Germinal center (tissue), 1 donor: ENCODE results near the gene STK11.

Experiments used
- DNase-seq: peaks from one replicate; pipeline ENCODE4 v3.0.0; 2012; ENCODE audit warnings: mixed read lengths, low spot score

STK11 gene

GRCh38 chr19:1274081-1274851 lies 68.7 kb downstream of the STK11 start:
- DNase-seq, result no peak

DNA sequence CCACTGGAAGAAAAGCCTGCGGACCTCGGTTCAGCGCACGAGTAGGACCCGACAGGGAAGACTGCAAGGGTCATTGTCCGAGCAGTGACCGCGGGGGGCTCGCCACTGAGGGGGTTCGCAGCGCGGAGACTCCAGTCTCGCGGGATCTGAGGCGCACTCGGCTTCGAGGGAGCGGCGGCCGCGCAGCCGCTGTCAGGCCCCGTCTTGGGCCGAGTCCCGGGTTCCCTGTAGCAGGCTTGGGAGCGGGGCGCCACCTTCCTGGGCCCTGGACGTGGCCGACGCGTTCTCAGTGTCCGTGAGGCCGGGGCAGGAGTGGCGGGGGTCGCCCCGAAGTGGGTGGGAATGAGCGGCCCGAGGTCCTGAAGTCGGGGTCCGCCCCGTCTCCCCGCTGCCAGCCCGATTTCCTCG lies 69.3 kb downstream of the STK11 start:
- no peak for DNase-seq

DNA sequence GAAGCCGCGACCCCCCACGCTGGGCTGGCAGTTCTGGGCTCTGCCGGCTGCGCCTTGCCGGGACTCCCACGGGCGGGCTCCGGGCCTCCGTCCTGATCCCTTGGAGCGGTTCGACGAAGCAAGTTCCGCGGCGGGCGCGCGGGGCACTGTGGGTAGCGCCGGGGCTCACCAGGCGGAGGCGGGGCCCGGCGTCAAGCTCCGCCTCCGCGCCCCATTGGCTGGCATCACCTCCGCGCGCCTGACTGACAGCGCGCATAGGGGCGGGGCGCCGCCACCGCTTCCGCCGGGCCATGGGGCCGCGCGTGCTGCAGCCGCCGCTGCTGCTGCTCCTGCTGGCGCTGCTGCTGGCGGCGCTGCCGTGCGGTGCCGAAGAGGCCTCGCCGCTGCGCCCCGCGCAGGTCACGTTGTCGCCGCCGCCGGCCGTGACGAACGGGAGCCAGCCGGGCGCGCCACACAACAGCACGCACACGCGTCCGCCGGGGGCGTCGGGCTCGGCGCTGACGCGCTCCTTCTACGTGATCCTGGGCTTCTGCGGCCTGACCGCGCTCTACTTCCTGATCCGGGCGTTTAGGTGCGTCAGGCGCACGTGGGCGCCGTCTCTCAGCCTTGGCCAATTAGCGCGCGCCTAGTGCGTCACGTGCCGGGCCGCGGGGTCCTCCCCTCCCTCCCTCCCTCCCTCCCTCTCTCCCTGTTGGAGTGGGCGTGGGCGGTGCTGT lies 69.8 kb downstream of the STK11 start, which contains the start of gene FAM174C:
TSS of gene FAM174C (plus strand) at position 271 of the 716 bp plus-strand sequence. CDS start at position 291, 20 bp downstream.
- DNase-seq, result peak; percentile 95

DNA sequence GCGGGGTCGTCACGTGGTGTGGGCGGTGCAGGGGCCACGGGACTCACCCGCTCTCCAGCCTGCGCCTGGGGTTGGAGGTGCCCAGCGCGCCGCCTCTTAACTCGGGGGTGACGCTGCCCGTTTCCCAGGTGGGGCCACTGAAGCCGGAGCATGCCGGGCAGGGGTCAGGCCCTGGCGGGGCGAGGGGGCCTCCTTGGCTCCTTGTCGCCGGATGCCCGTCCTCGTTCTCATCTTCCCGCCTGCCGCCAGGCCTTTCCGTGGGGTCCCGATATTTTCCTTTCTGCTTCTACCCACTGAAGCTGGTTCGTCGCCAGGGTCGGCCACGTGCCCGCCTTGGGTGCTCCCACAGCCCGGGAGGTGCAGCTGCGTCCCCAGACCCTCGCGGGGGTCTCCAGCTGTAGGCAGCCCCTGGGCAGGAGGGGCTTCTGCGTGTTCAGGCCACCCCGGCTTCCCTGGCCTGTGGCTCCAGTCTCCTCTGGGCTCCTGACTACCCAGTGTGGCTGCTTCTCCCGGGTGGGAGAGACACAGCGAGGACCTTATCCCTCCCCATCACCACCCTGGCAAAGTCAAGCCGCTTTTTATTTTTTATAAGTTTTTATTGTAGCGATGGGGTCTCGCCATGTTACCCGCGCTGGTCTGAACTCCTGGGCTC lies 70.5 kb downstream of the STK11 start:
- DNase-seq, result no peak

DNA sequence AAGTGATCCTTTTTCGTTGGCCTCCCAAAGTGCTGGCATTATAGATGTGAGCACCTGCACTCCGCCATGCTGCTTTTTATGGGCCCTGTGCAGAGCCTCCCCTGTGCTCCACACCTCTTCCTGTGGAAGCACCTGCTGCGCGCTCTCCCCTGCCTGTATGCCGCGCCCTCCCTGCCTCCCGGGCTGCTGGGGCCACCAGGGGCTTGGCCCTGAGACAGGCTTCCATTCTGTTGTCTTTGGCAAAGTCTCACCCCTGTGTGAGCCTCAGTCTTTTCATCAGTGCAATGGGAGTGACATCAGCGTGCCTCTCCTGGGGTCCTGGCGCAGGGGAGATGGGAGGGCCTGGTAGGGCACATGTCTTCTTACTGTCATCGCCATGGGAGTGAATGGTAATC lies 71.0 kb downstream of the STK11 start:
- DNase-seq, result no peak

- DNase-seq, result no peak
Observed at GRCh38 chr19:1277061-1277460, 71.5 kb downstream of the STK11 start.
